B cell (primary cell): ENCODE data around the gene EYA4. TPM values are rescaled to one million over a fixed set of nuclear protein-coding genes. Genes with fewer than 3 reads are reported as not detected.

Source experiments
- ATAC-seq: fragments of 200-7000 bp; cut with Tn5 transposase; one replicate; pipeline ENCODE4 v1.10.0; 2021; ENCODE audit warnings: low read depth, mild to moderate bottlenecking, moderate number of reproducible peaks, moderate library complexity
- CTCF ChIA-PET: fragments of 350-600 bp; sonication (Branson Sonifier 250); formaldehyde crosslinking; loops from one replicate; lab custom pipeline; 2021; ENCODE audit warnings: antibody characterized with exemption, inconsistent platforms; lab: Charles Lee
- POLR2A ChIA-PET: fragments of 350-600 bp; sonication (Branson Sonifier 250); formaldehyde crosslinking; loops from one replicate; lab custom pipeline; 2021; ENCODE audit warnings: antibody characterized with exemption; lab: Charles Lee
- DNase-seq: peaks from one replicate; pipeline ENCODE4 v3.0.0; 2013
- H2AFZ ChIP-seq: 2 replicates; pipeline ENCODE4 v1.6.1; 2012; ENCODE audit warnings: mild to moderate bottlenecking, low read depth, low read length; ENCODE audit not compliant: insufficient read depth, poor library complexity, severe bottlenecking
- H3K27ac ChIP-seq, 2 donors: 1 replicate in 1 of 2; 2 replicates in 1 of 2; pipeline ENCODE4 v1.5.1; 2012 to 2013; ENCODE audit warnings: low read length in 2 of 2, mild to moderate bottlenecking in 2 of 2, moderate library complexity in 1 of 2
- H3K27me3 ChIP-seq, 4 experiments: fragments of 200-600 bp in 1 of 4; sonication (generic) in 1 of 4; replicated peaks in 1 of 4; 1 replicate in 2 of 4; 2 replicates in 2 of 4; pipeline versions ENCODE4 v1.6.1 to v1.7.0; 2013 to 2016; ENCODE audit warnings: low read length in 3 of 4, mild to moderate bottlenecking in 2 of 4, mixed read lengths in 1 of 4, moderate library complexity in 1 of 4; ENCODE audit not compliant: insufficient read depth in 4 of 4, control insufficient read depth in 3 of 4; ENCODE audit errors: control extremely low read depth in 1 of 4
- H3K36me3 ChIP-seq, 2 experiments: replicated peaks in 1 of 2; 1 replicate in 1 of 2; 2 replicates in 1 of 2; pipeline versions ENCODE4 v1.6.1 to v1.7.1; 2013; ENCODE audit warnings: low read length in 1 of 2; ENCODE audit not compliant: insufficient read depth in 2 of 2, control insufficient read depth in 1 of 2; ENCODE audit errors: control extremely low read depth in 1 of 2, extremely low read depth in 1 of 2
- H3K4me1 ChIP-seq, 2 donors: fragments of 200-600 bp in 1 of 2; sonication (generic) in 1 of 2; 1 replicate in 1 of 2; 2 replicates in 1 of 2; pipeline versions ENCODE4 v1.5.1 to v1.6.1; 2013 to 2017; ENCODE audit warnings: low read length in 2 of 2; ENCODE audit not compliant: control insufficient read depth in 2 of 2, insufficient read depth in 2 of 2
- H3K4me2 ChIP-seq: replicated peaks from 2 replicates; pipeline ENCODE3; 2012; ENCODE audit warnings: mild to moderate bottlenecking, low read depth, low read length; ENCODE audit not compliant: poor library complexity, severe bottlenecking
- H3K4me3 ChIP-seq, 5 experiments: fragments of 200-600 bp in 1 of 5; sonication (generic) in 1 of 5; 1 replicate in 3 of 5; 2 replicates in 2 of 5; pipeline versions ENCODE4 v1.5.1 to v1.7.0; 2011 to 2016; ENCODE audit warnings: low read length in 4 of 5, mild to moderate bottlenecking in 4 of 5, low read depth in 2 of 5, control low read depth in 1 of 5, moderate library complexity in 1 of 5; ENCODE audit not compliant: insufficient read depth in 1 of 5; ENCODE audit errors: control extremely low read depth in 1 of 5, extremely low read depth in 1 of 5
- H3K79me2 ChIP-seq: fragments of 200-600 bp; sonication (generic); one replicate; pipeline ENCODE4 v1.6.0; 2016; ENCODE audit warnings: low read length; ENCODE audit not compliant: control insufficient read depth, insufficient read depth
- H3K9ac ChIP-seq: fragments of 200-600 bp; sonication (generic); 2 replicates; pipeline ENCODE4 v1.6.1; 2017; ENCODE audit warnings: mild to moderate bottlenecking, low read length, moderate library complexity
- H3K9me3 ChIP-seq, 3 donors: one replicate each; pipeline versions ENCODE4 v1.6.1 to v1.7.1; 2013; ENCODE audit warnings: low read length in 2 of 3; ENCODE audit not compliant: control insufficient read depth in 2 of 3, insufficient read depth in 1 of 3; ENCODE audit errors: control extremely low read depth in 1 of 3
- H4K20me1 ChIP-seq: 2 replicates; pipeline ENCODE4 v1.6.0; 2012; ENCODE audit warnings: mild to moderate bottlenecking, low read length; ENCODE audit not compliant: insufficient read depth, control insufficient read depth, poor library complexity, severe bottlenecking
- H3K27ac Mint-ChIP-seq: one replicate; pipeline ENCODE4 v1.8.0; 2021; ENCODE audit warnings: mixed read lengths
- H3K27me3 Mint-ChIP-seq: one replicate; pipeline ENCODE4 v1.8.0; 2021; ENCODE audit warnings: mixed read lengths
- H3K4me1 Mint-ChIP-seq: one replicate; pipeline ENCODE4 v1.8.0; 2021; ENCODE audit warnings: mixed read lengths
- H3K4me3 Mint-ChIP-seq: one replicate; pipeline ENCODE4 v1.8.0; 2021; ENCODE audit warnings: mixed read lengths
- H3K9me3 Mint-ChIP-seq: one replicate; pipeline ENCODE4 v1.8.0; 2022; ENCODE audit warnings: mixed read lengths; ENCODE audit not compliant: insufficient read depth
- CTCF ChIP-seq: fragments of 200-600 bp; IDR thresholded peaks from one replicate; pipeline ENCODE4 v1.8.0; 2022; ENCODE audit warnings: antibody characterized with exemption, mild to moderate bottlenecking
- EZH2 ChIP-seq: IDR thresholded peaks from 2 replicates; pipeline ENCODE4 v1.6.1; 2012; ENCODE audit warnings: borderline replicate concordance, low read depth, mild to moderate bottlenecking, moderate library complexity, low read length; ENCODE audit not compliant: insufficient read depth, poor library complexity, severe bottlenecking
- WGBS: methylation state at CpG from one replicate; pipeline ENCODE4 v1.1.5; 2013; ENCODE audit warnings: missing lambda C conversion rate; ENCODE audit not compliant: insufficient coverage; 5-methylcytosine and 5-hydroxymethylcytosine counted together
- intact Hi-C: fragments of 100-400 bp; cut with micrococcal nuclease; formaldehyde crosslinking; loops from one replicate; pipeline ENCODE4 v1.10.0; 2022
- polyA plus RNA-seq: library from polyadenylated mRNA; depleted of rRNA; stranded (reverse); fragments of >200 nt; gene quantifications from 2 replicates; pipeline ENCODE4 v1.2.3, GENCODE V29; 2012
- total RNA-seq, 2 donors: library from RNA; stranded (reverse); fragments of 120-200 nt in 1 of 2; gene quantifications; 1 replicate in 1 of 2; 2 replicates in 1 of 2; pipeline versions ENCODE4 v1.2.3 to v1.2.4, GENCODE V29; 2013 to 2022

Gene EYA4
- total and polyA plus RNA-seq, 2 donors (not counting 1 experiment from before 2014, with no cell fraction given), result 0.49 TPM; not detected in 1

GRCh38 chr6:133230052-133230451, 11.1 kb upstream of the EYA4 start:
- H4K20me1 ChIP-seq, result no peaks in the 10 kb centered on the region
- intact Hi-C loops, result no loop called here
- Mint-ChIP-seq H3K27me3 (peaks cover 7% of the 10 kb centered on the region), H3K4me3 (no peak overlapping the region), H3K4me1 (no peaks in the 10 kb centered on the region), H3K9me3 (no peaks in the 10 kb centered on the region), H3K27ac (no peak overlapping the region)
- DNase-seq, result no peak
- no peaks in the 10 kb centered on the region for H3K27me3 ChIP-seq
- CTCF ChIA-PET, result no interaction called here
- no CpG with 5 or more reads among the region's 1 CpG for WGBS
- TF ChIP-seq EZH2 (no peak), CTCF (no peak)
- H3K9me3 ChIP-seq, result no peaks in the 10 kb centered on the region
- no peaks in the 10 kb centered on the region for H3K36me3 ChIP-seq
- H3K4me2 ChIP-seq, result no peak overlapping the region
- POLR2A ChIA-PET, result no interaction called here
- H3K79me2 ChIP-seq, result no peaks in the 10 kb centered on the region
- no peak overlapping the region for H3K4me3 ChIP-seq
- H3K9ac ChIP-seq, result no peak overlapping the region
- H3K4me1 ChIP-seq, result no peaks in the 10 kb centered on the region
- ATAC-seq, result no peak
- no peak overlapping the region for H3K27ac ChIP-seq
- H2AFZ ChIP-seq, result no peak overlapping the region

- no peak for TF ChIP-seq CTCF
- TF ChIP-seq EZH2, result no peak
- Histone ChIP-seq H3K4me3 (no peak overlapping the region), H3K27ac (no peak overlapping the region), H2AFZ (no peak overlapping the region), H3K36me3 (no peaks in the 10 kb centered on the region), H3K79me2 (no peaks in the 10 kb centered on the region), H3K9ac (no peak overlapping the region), H3K9me3 (no peaks in the 10 kb centered on the region), H3K27me3 (peaks cover 0 to 9% (median 6%) of the 10 kb centered on the region in 4 experiments), H3K4me1 (no peaks in the 10 kb centered on the region), H3K4me2 (no peak overlapping the region), H4K20me1 (no peaks in the 10 kb centered on the region)
- no peak for DNase-seq
- Mint-ChIP-seq H3K9me3 (no peaks in the 10 kb centered on the region), H3K4me1 (no peaks in the 10 kb centered on the region), H3K27ac (no peak overlapping the region), H3K27me3 (peaks cover 15% of the 10 kb centered on the region), H3K4me3 (no peak overlapping the region)
- ATAC-seq, result no peak
- WGBS, result no CpG with 5 or more reads among the region's 1 CpG
- CTCF ChIA-PET, result no interaction called here
- POLR2A ChIA-PET, result no interaction called here
- intact Hi-C loops, result no loop called here
These were observed 5.9 kb upstream of the EYA4 start for GRCh38 chr6:133235221-133235620.
